ENCODE measurements around the gene CST4.

The CST4 gene

GRCh38 chr20:23639490-23639958, 49.3 kb downstream of the CST4 start:
- TF ChIP-seq CEBPB (IDR thresholded peaks at IDR 0.05) (no peak), FOXM1 (IDR thresholded peaks at IDR 0.05; ENCODE audit: borderline replicate concordance, low read depth) (no peak), TAF1 (IDR thresholded peaks at IDR 0.05; ENCODE audit: low read depth) (no peak), EP300 (IDR thresholded peaks at IDR 0.05; ENCODE audit: borderline replicate concordance) (no peak), ZBTB7A (IDR thresholded peaks at IDR 0.05; ENCODE audit: low read depth) (no peak), YY1 (IDR thresholded peaks at IDR 0.05; ENCODE audit: low read depth) (no peak), TEAD4 (IDR thresholded peaks at IDR 0.05) (no peak), TCF12 (IDR thresholded peaks at IDR 0.05; ENCODE audit: low read depth) (no peak), CREB1 (IDR thresholded peaks at IDR 0.05; ENCODE audit: low read depth) (no peak), NFIC (IDR thresholded peaks at IDR 0.05) (no peak), REST (IDR thresholded peaks at IDR 0.05; ENCODE audit: low read depth) (no peak), USF1 (IDR thresholded peaks at IDR 0.05) (no peak), EGR1 (IDR thresholded peaks at IDR 0.05) (no peak), MAX (IDR thresholded peaks at IDR 0.05) (no peak), RAD21 (IDR thresholded peaks at IDR 0.05; ENCODE audit: low read depth) (no peak)

GRCh38 chr20:23638309-23638708, 50.5 kb downstream of the CST4 start:
- TF ChIP-seq NFIC (IDR thresholded peaks at IDR 0.05) (no peak), MAX (IDR thresholded peaks at IDR 0.05) (no peak)

GRCh38 chr20:23637282-23638221, 51.3 kb downstream of the CST4 start, which contains the start of gene CST3:
Gene CST3 (minus strand): TSS chr20:23637955. CDS start chr20:23637862, 93 bp downstream.
- no peak for TF ChIP-seq TEAD4 (IDR thresholded peaks at IDR 0.05)
- TF ChIP-seq CEBPB (IDR thresholded peaks at IDR 0.05) = no peak
- TF ChIP-seq MAX (IDR thresholded peaks at IDR 0.05) = peak; percentile 76; the same call in 1 of the 2 replicates
- TF ChIP-seq TAF1 (IDR thresholded peaks at IDR 0.05; ENCODE audit: low read depth) = 0 out of 2 replicates have a peak, but pooled peaks have one; percentile 27
- no peak for TF ChIP-seq USF1 (IDR thresholded peaks at IDR 0.05)
- peak; percentile 28; the same call in 1 of the 2 replicates for TF ChIP-seq TCF12 (IDR thresholded peaks at IDR 0.05; ENCODE audit: low read depth)

- no peak for TF ChIP-seq EGR1 (IDR thresholded peaks at IDR 0.05)
- TF ChIP-seq NFIC (IDR thresholded peaks at IDR 0.05) = no peak
- TF ChIP-seq ZBTB7A (IDR thresholded peaks at IDR 0.05; ENCODE audit: low read depth) = no peak
- TF ChIP-seq TCF12 (IDR thresholded peaks at IDR 0.05; ENCODE audit: low read depth) = no peak
These were observed 51.9 kb downstream of the CST4 start for GRCh38 chr20:23636908-23637281.

GRCh38 chr20:23636182-23636907, 52.5 kb downstream of the CST4 start:
- no peak for TF ChIP-seq EP300 (IDR thresholded peaks at IDR 0.05; ENCODE audit: borderline replicate concordance)
- TF ChIP-seq TAF1 (IDR thresholded peaks at IDR 0.05; ENCODE audit: low read depth) = no peak
- TF ChIP-seq CREB1 (IDR thresholded peaks at IDR 0.05; ENCODE audit: low read depth) = no peak
- no peak for TF ChIP-seq TCF12 (IDR thresholded peaks at IDR 0.05; ENCODE audit: low read depth)
- no peak for TF ChIP-seq USF1 (IDR thresholded peaks at IDR 0.05)
- TF ChIP-seq NFIC (IDR thresholded peaks at IDR 0.05) = no peak
- no peak for TF ChIP-seq FOXM1 (IDR thresholded peaks at IDR 0.05; ENCODE audit: borderline replicate concordance, low read depth)
- no peak for TF ChIP-seq REST (IDR thresholded peaks at IDR 0.05; ENCODE audit: low read depth)
- no peak for TF ChIP-seq CEBPB (IDR thresholded peaks at IDR 0.05)
- no peak for TF ChIP-seq TEAD4 (IDR thresholded peaks at IDR 0.05)
- no peak for TF ChIP-seq ZBTB7A (IDR thresholded peaks at IDR 0.05; ENCODE audit: low read depth)
- no peak for TF ChIP-seq MAX (IDR thresholded peaks at IDR 0.05)
- no peak for TF ChIP-seq YY1 (IDR thresholded peaks at IDR 0.05; ENCODE audit: low read depth)
- no peak for TF ChIP-seq EGR1 (IDR thresholded peaks at IDR 0.05)
- TF ChIP-seq RAD21 (IDR thresholded peaks at IDR 0.05; ENCODE audit: low read depth) = no peak
